Left lung (tissue), 10 donors: Measurements from ENCODE around the gene TJP2. TPM values are rescaled to one million over a fixed set of nuclear protein-coding genes. Genes with fewer than 3 reads are reported as not detected.

Experiments
- ATAC-seq: fragments of 200-7000 bp; cut with Tn5 transposase; one replicate; pipeline ENCODE4 v1.9.1; 2020; ENCODE audit warnings: moderate library complexity
- DNase-seq, 4 donors: peaks; one replicate each; pipeline ENCODE4 v3.0.0-alpha.2; 2013 to 2020
- H3K27ac ChIP-seq, 2 donors: fragments of 200-600 bp; sonication (generic) in 1 of 2; one replicate each; pipeline versions ENCODE4 v1.5.0 to v1.8.0; 2020 to 2021
- H3K27me3 ChIP-seq, 2 donors: fragments of 200-600 bp; sonication (generic) in 1 of 2; one replicate each; pipeline versions ENCODE4 v1.5.0 to v1.8.0; 2020 to 2021
- H3K36me3 ChIP-seq, 2 donors: fragments of 200-600 bp; sonication (generic) in 1 of 2; one replicate each; pipeline versions ENCODE4 v1.5.0 to v1.8.0; 2020 to 2021
- H3K4me1 ChIP-seq, 2 donors: fragments of 200-600 bp; one replicate each; pipeline ENCODE4 v1.8.0; 2021
- H3K4me3 ChIP-seq, 2 donors: fragments of 200-600 bp; sonication (generic) in 1 of 2; one replicate each; pipeline versions ENCODE4 v1.5.0 to v1.8.0; 2020 to 2021; ENCODE audit warnings: mild to moderate bottlenecking in 1 of 2
- H3K9me3 ChIP-seq, 2 donors: fragments of 200-600 bp; sonication (generic) in 1 of 2; one replicate each; pipeline versions ENCODE4 v1.5.0 to v1.8.0; 2020 to 2021
- CTCF ChIP-seq, 2 donors: fragments of 200-600 bp; sonication (generic) in 1 of 2; IDR thresholded peaks; one replicate each; pipeline versions ENCODE4 v1.5.0 to v1.8.0; 2021; ENCODE audit warnings: antibody characterized with exemption in 2 of 2
- intact Hi-C, 2 donors: fragments of 100-400 bp; cut with DNase I; formaldehyde crosslinking; loops; one replicate each; pipeline versions ENCODE4 v1.11.2 to v1.14.2; 2022
- polyA plus RNA-seq, 6 donors: library from polyadenylated mRNA; unstranded; fragments of 120-200 nt; gene quantifications; one replicate each; pipeline ENCODE4 v1.2.1, GENCODE V29; 2013; ENCODE audit not compliant: insufficient read length in 6 of 6
- total RNA-seq, 2 donors: library from RNA; stranded (reverse); fragmentation: NEBNext Ultra II Directional; extraction: Animal tissue kit (Norgen Biotek cat#: 25700); gene quantifications; one replicate each; pipeline ENCODE4 v1.2.1, GENCODE V29; 2021
- donor health status: DM: no; HTN: yes; CAD: no.
- donor health status: DM: no; HTN: no; CAD: no.

Gene TJP2
- total and polyA plus RNA-seq, 8 donors: 93.0 to 139 (median 114) TPM

DNA sequence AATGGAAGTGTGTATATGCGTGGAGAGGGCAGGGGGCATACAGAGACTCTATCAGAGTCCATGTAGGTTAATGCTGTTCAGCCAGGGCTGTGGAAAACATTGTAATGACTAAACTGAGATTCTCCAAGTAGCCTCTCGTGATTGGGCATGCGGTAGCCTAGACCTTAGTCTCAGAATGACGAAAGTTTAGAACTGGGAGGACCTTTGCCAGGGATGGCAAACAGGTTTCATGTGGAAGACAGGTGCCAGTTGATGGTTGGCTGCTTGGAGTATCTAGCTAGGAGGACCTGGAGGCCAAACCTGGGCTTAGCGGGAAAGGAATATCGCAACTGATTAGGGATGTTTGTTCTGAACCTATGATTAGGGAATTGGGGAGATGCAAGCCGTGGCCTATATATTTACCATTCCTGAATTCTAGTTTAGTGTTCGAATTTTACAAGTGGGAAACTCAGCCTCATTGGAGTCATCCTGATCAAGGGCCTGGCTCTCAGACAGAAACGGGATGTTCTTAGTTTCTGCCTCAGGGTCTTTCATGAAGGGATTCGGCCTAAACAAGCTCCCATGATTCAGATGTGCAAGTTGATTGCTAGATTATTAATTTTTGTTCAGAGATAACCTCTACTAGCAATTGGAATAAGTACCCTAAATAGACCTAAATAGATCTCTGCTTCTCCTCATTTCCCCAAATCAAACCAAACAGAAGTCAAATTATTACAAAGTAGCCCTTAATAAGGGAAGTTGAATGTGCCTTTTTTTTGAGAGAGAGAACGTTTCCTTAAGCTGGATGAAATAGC lies 26.8 kb upstream of the TJP2 start:
- Histone ChIP-seq H3K9me3 (no peaks in the 10 kb centered on the region), H3K36me3 (no peaks in the 10 kb centered on the region), H3K4me3 (no peak overlapping the region), H3K4me1 (peaks cover 14 to 22% of the 10 kb centered on the region in 2 donors), H3K27me3 (no peaks in the 10 kb centered on the region), H3K27ac (no peak overlapping the region)
- no peak for TF ChIP-seq CTCF (IDR thresholded peaks at IDR 0.05)
- DNase-seq: no peak
- no peak for ATAC-seq
- intact Hi-C loops: no loop called here

GRCh38 chr9:69149321-69149807 lies 24.7 kb upstream of the TJP2 start:
- ATAC-seq (peak; percentile 45), DNase-seq (peak in 1 of 4 donors; percentile 54)
- intact Hi-C loops: no loop called here
- no peak overlapping the region for H3K4me3 ChIP-seq
- H3K4me1 ChIP-seq: peaks cover 16 to 18% of the 10 kb centered on the region in 2 donors
- peak overlapping the region; percentile 48 to 55 for H3K27ac ChIP-seq
- peak in 1 of 2 donors; percentile 20 for TF ChIP-seq CTCF (IDR thresholded peaks at IDR 0.05)
- no peaks in the 10 kb centered on the region for H3K36me3 ChIP-seq
- no peaks in the 10 kb centered on the region for H3K9me3 ChIP-seq
- no peaks in the 10 kb centered on the region for H3K27me3 ChIP-seq

DNA sequence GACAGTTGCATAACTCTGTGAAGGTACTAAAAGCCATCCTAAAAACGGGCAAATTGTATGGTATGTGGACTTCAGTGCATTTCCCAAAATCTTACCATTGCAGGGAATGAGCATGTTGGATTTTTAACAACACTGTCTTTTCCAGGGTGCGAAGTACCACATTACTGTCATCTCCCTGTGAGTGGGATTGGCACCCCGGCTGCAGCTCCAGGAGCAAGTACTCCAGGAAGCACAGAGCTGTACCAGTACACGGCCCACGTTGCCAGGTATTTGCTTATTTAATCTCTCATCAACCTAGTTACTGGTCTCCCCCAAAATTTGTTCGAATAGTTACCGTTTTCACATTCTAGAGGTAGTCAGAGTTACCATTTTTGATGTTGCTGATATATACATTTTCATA lies 22.6 kb upstream of the TJP2 start:
- no peak for ATAC-seq
- H3K27ac ChIP-seq: no peak overlapping the region
- intact Hi-C loops: no loop called here
- H3K27me3 ChIP-seq: no peaks in the 10 kb centered on the region
- H3K36me3 ChIP-seq: no peaks in the 10 kb centered on the region
- H3K4me3 ChIP-seq: no peak overlapping the region
- H3K4me1 ChIP-seq: peaks cover 16 to 18% of the 10 kb centered on the region in 2 donors
- no peak for TF ChIP-seq CTCF (IDR thresholded peaks at IDR 0.05)
- no peaks in the 10 kb centered on the region for H3K9me3 ChIP-seq
- DNase-seq: no peak

GRCh38 chr9:69153707-69154521 lies 20.2 kb upstream of the TJP2 start:
- TF ChIP-seq CTCF (IDR thresholded peaks at IDR 0.05): no peak
- no peak overlapping the region for H3K4me3 ChIP-seq
- H3K4me1 ChIP-seq: peaks cover 14% of the 10 kb centered on the region in 2 donors
- no peaks in the 10 kb centered on the region for H3K27me3 ChIP-seq
- H3K36me3 ChIP-seq: no peaks in the 10 kb centered on the region
- intact Hi-C loops: no loop called here
- DNase-seq (peak in 2 of 4 donors; percentile 37 to 58), ATAC-seq (peak; percentile 87)
- no peaks in the 10 kb centered on the region for H3K9me3 ChIP-seq
- H3K27ac ChIP-seq: no peak overlapping the region
